Measurements from ENCODE around the gene CNPPD1.

The CNPPD1 gene

GRCh38 chr2:219198974-219199373, 22.2 kb upstream of the CNPPD1 start:
- Histone ChIP-seq H3K27me3 (ENCODE audit: low read depth, low read length) (no peaks in the 10 kb centered on the region), H2AFZ (ENCODE audit: low read depth, low read length) (no peak overlapping the region), H4K20me1 (ENCODE audit: insufficient read depth, low read length) (no peaks in the 10 kb centered on the region), H3K9ac (ENCODE audit: low read length) (no peak overlapping the region), H3K4me3 (ENCODE audit: low read length) (no peak overlapping the region), H3K9me3 (ENCODE audit: insufficient read depth, low read length) (no peaks in the 10 kb centered on the region), H3K36me3 (replicated peaks; ENCODE audit: low read depth, low read length) (no peaks in the 10 kb centered on the region), H3K4me1 (ENCODE audit: low read length) (no peaks in the 10 kb centered on the region), H3K4me2 (ENCODE audit: low read length) (no peak overlapping the region), H3K27ac (ENCODE audit: low read length) (no peak overlapping the region), H3K79me2 (ENCODE audit: low read length) (no peaks in the 10 kb centered on the region)
- TF ChIP-seq EZH2phosphoT487 (IDR thresholded peaks at IDR 0.05; ENCODE audit: low read depth): no peak
- TF ChIP-seq CTCF (IDR thresholded peaks at IDR 0.05; ENCODE audit: low read depth, low read length): no peak

- no peak overlapping the region for H3K9ac ChIP-seq (ENCODE audit: low read length)
- H3K36me3 ChIP-seq (replicated peaks; ENCODE audit: low read depth, low read length): no peaks in the 10 kb centered on the region
- H2AFZ ChIP-seq (ENCODE audit: low read depth, low read length): no peak overlapping the region
- H3K4me3 ChIP-seq (ENCODE audit: low read length): no peak overlapping the region
- H3K79me2 ChIP-seq (ENCODE audit: low read length): no peaks in the 10 kb centered on the region
- H4K20me1 ChIP-seq (ENCODE audit: insufficient read depth, low read length): no peaks in the 10 kb centered on the region
- H3K27me3 ChIP-seq (ENCODE audit: low read depth, low read length): no peaks in the 10 kb centered on the region
- H3K9me3 ChIP-seq (ENCODE audit: insufficient read depth, low read length): no peaks in the 10 kb centered on the region
- TF ChIP-seq CTCF (IDR thresholded peaks at IDR 0.05; ENCODE audit: low read depth, low read length) (no peak), EZH2phosphoT487 (IDR thresholded peaks at IDR 0.05; ENCODE audit: low read depth) (no peak)
- H3K27ac ChIP-seq (ENCODE audit: low read length): no peak overlapping the region
- H3K4me1 ChIP-seq (ENCODE audit: low read length): no peaks in the 10 kb centered on the region
- H3K4me2 ChIP-seq (ENCODE audit: low read length): no peak overlapping the region
Observed at GRCh38 chr2:219197388-219197787, 20.7 kb upstream of the CNPPD1 start.

- Histone ChIP-seq H3K9me3 (ENCODE audit: insufficient read depth, low read length) (no peaks in the 10 kb centered on the region), H3K9ac (ENCODE audit: low read length) (no peak overlapping the region), H3K4me1 (ENCODE audit: low read length) (peaks cover 11% of the 10 kb centered on the region), H3K4me3 (ENCODE audit: low read length) (no peak overlapping the region), H3K79me2 (ENCODE audit: low read length) (no peaks in the 10 kb centered on the region), H3K27me3 (ENCODE audit: low read depth, low read length) (no peaks in the 10 kb centered on the region), H3K27ac (ENCODE audit: low read length) (peak overlapping the region; percentile 40), H2AFZ (ENCODE audit: low read depth, low read length) (peak overlapping the region; percentile 39; the same call in 1 of the 2 replicates), H4K20me1 (ENCODE audit: insufficient read depth, low read length) (no peaks in the 10 kb centered on the region), H3K4me2 (ENCODE audit: low read length) (peak overlapping the region; percentile 35), H3K36me3 (replicated peaks; ENCODE audit: low read depth, low read length) (peaks cover 7% of the 10 kb centered on the region)
- TF ChIP-seq EZH2phosphoT487 (IDR thresholded peaks at IDR 0.05; ENCODE audit: low read depth) (no peak), CTCF (IDR thresholded peaks at IDR 0.05; ENCODE audit: low read depth, low read length) (no peak)
Observed at GRCh38 chr2:219186754-219187456, 10.2 kb upstream of the CNPPD1 start.

GRCh38 chr2:219184121-219184520, 7.4 kb upstream of the CNPPD1 start:
- H4K20me1 ChIP-seq (ENCODE audit: insufficient read depth, low read length): no peaks in the 10 kb centered on the region
- no peak overlapping the region for H3K27ac ChIP-seq (ENCODE audit: low read length)
- peaks cover 15% of the 10 kb centered on the region for H3K4me1 ChIP-seq (ENCODE audit: low read length)
- no peak for TF ChIP-seq CTCF (IDR thresholded peaks at IDR 0.05; ENCODE audit: low read depth, low read length)
- no peak for TF ChIP-seq EZH2phosphoT487 (IDR thresholded peaks at IDR 0.05; ENCODE audit: low read depth)
- H3K27me3 ChIP-seq (ENCODE audit: low read depth, low read length): no peaks in the 10 kb centered on the region
- H3K36me3 ChIP-seq (replicated peaks; ENCODE audit: low read depth, low read length): peaks cover 7% of the 10 kb centered on the region
- H3K4me3 ChIP-seq (ENCODE audit: low read length): no peak overlapping the region
- peaks cover 2% of the 10 kb centered on the region for H3K79me2 ChIP-seq (ENCODE audit: low read length)
- H3K9ac ChIP-seq (ENCODE audit: low read length): no peak overlapping the region
- H3K4me2 ChIP-seq (ENCODE audit: low read length): no peak overlapping the region
- H3K9me3 ChIP-seq (ENCODE audit: insufficient read depth, low read length): no peaks in the 10 kb centered on the region
- no peak overlapping the region for H2AFZ ChIP-seq (ENCODE audit: low read depth, low read length)
